Measurements from ENCODE around the gene BIN2. TPM values are rescaled to one million over a fixed set of nuclear protein-coding genes. Genes with fewer than 3 reads are reported as not detected.

BIN2 gene
- total and polyA plus RNA-seq, 2 experiments from 2014 or later: not detected

DNA sequence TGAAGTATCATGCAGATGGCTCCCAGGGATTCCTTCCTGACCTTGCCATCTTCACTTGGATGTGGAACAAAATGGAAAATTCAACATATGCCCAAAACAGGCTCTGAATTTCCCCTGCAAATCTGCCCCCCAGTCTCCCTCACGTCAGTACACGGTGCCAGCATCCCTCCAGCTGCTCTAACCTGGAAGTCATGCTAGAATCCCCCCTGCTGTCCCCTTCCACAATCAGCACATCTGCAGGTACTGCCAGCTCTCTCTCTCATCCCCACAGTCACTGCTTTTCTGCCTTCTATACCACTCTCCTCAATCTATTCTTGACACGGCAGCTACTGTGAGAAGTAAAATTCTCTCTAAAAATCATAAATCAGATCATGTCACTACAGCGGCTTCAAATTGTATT, 45.6 kb upstream of the BIN2 start:
- no peaks in the 10 kb centered on the region; the same call in 1 of the 2 replicates for H4K20me1 ChIP-seq (replicated peaks; ENCODE audit: insufficient read depth)
- H3K9me2 ChIP-seq (ENCODE audit: insufficient read depth): no peaks in the 10 kb centered on the region
- Mint-ChIP-seq H3K4me3 (no peak overlapping the region; the same call in 2 of the 3 replicates), H3K9me3 (no peaks in the 10 kb centered on the region), H3K4me1 (peaks cover 26% of the 10 kb centered on the region), H3K36me3 (ENCODE audit: low read depth) (peaks cover 12% of the 10 kb centered on the region), H3K27ac (peak overlapping the region; percentile 49; the same call in 1 of the 2 replicates), H3K27me3 (ENCODE audit: insufficient read depth, low read depth, poor library complexity) (peaks cover 2% of the 10 kb centered on the region)
- peaks cover 12% of the 10 kb centered on the region; the same call in 1 of the 2 replicates for H3K4me1 ChIP-seq (ENCODE audit: insufficient read depth)
- H2AFZ ChIP-seq: no peak overlapping the region
- no peaks in the 10 kb centered on the region for H3K27me3 ChIP-seq (ENCODE audit: insufficient read depth)
- ATAC-seq: no peak
- no peak for DNase-seq (ENCODE audit: low spot score)
- no peak overlapping the region for H3K4me3 ChIP-seq
- no peaks in the 10 kb centered on the region for H3K79me2 ChIP-seq (replicated peaks; ENCODE audit: insufficient read depth)
- 0 out of 2 replicates have a peak, but pooled peaks cover 2% of the 10 kb centered on the region for H3F3A ChIP-seq (replicated peaks; ENCODE audit: low read depth)
- TF ChIP-seq STAT1 (IDR thresholded peaks at IDR 0.05; ENCODE audit: unreplicated experiment): no peak
- TF ChIP-seq ZNF331 (CRISPR knock-in tag; IDR thresholded peaks at IDR 0.05; ENCODE audit: low read depth): no peak
- no peak for TF ChIP-seq POLR2AphosphoS5 (IDR thresholded peaks at IDR 0.05; ENCODE audit: low read depth)
- TF ChIP-seq CREB1 (CRISPR knock-in tag; IDR thresholded peaks at IDR 0.05; ENCODE audit: low read depth): no peak
- no peak for TF ChIP-seq EZH2 (IDR thresholded peaks at IDR 0.05; ENCODE audit: low read depth, unreplicated experiment)
- TF ChIP-seq JUNB (IDR thresholded peaks at IDR 0.05; ENCODE audit: unreplicated experiment): no peak
- no peak for TF ChIP-seq CTCF (conservative IDR thresholded peaks at IDR 0.05; ENCODE audit: low read depth in 2 of 2)
- TF ChIP-seq ETS1 (IDR thresholded peaks at IDR 0.05): no peak
- TF ChIP-seq ZNF462 (CRISPR knock-in tag; IDR thresholded peaks at IDR 0.05): no peak
- TF ChIP-seq NANOG (IDR thresholded peaks at IDR 0.05; ENCODE audit: borderline replicate concordance): no peak
- TF ChIP-seq ZNF114 (CRISPR knock-in tag; IDR thresholded peaks at IDR 0.05): no peak
- TF ChIP-seq EZH2phosphoT487 (IDR thresholded peaks at IDR 0.05; ENCODE audit: unreplicated experiment): no peak
- TF ChIP-seq REST (IDR thresholded peaks at IDR 0.05; ENCODE audit: unreplicated experiment): no peak
- no peak overlapping the region for H3K27ac ChIP-seq (ENCODE audit: low read depth)
- no peaks in the 10 kb centered on the region; the same call in 1 of the 2 replicates for H3K36me3 ChIP-seq (ENCODE audit: insufficient read depth)
- no peak overlapping the region for H3K4me2 ChIP-seq

All from GM23338 (cell line).